IMR-90 (cell line): ENCODE measurements around the gene CCDC182. TPM values are rescaled to one million over a fixed set of nuclear protein-coding genes. Genes with fewer than 3 reads are reported as not detected.

Source experiments
- ATAC-seq: fragments of 200-7000 bp; cut with Tn5 transposase; 2 replicates; pipeline ENCODE4 v1.9.1; 2020; ENCODE audit warnings: low read depth, mild to moderate bottlenecking, moderate library complexity
- BruUV-seq: library from RNA; stranded (reverse); fragments of 400-500 nt; replicated peaks from 2 replicates; lab custom pipeline; 2021; lab: Mats Ljungman, UMichigan
- CTCF ChIA-PET: fragments of 300-600 bp; formaldehyde crosslinking; extraction: SDS; loops from one replicate; lab custom pipeline; 2021; ENCODE audit warnings: antibody characterized with exemption; lab: Yijun Ruan, JAX
- POLR2A ChIA-PET: fragments of 300-600 bp; sonication (Branson Sonifier 250); formaldehyde crosslinking; loops from one replicate; lab custom pipeline; 2022; ENCODE audit warnings: antibody characterized with exemption; ENCODE audit not compliant: unreplicated experiment; lab: Charles Lee
- DNase-seq: peaks from one replicate; pipeline ENCODE4 v3.0.0; 2013
- H2AFZ ChIP-seq: replicated peaks from 2 replicates; pipeline ENCODE3; 2013; ENCODE audit warnings: low read length, mild to moderate bottlenecking; ENCODE audit not compliant: poor library complexity
- H2AK5ac ChIP-seq: 2 replicates; pipeline ENCODE4 v1.6.1; 2013; ENCODE audit warnings: low read depth, low read length, inconsistent platforms
- H2AK9ac ChIP-seq: replicated peaks from 2 replicates; pipeline ENCODE3; 2013; ENCODE audit warnings: mild to moderate bottlenecking, low read depth, low read length, moderate library complexity; ENCODE audit not compliant: poor library complexity
- H2BK120ac ChIP-seq: 2 replicates; pipeline ENCODE4 v1.6.1; 2013; ENCODE audit warnings: low read depth, low read length, inconsistent platforms
- H2BK15ac ChIP-seq: 3 replicates; pipeline ENCODE4 v1.6.1; 2013; ENCODE audit warnings: low read depth, low read length, inconsistent platforms
- H2BK20ac ChIP-seq: 2 replicates; pipeline ENCODE4 v1.6.1; 2013; ENCODE audit warnings: low read depth, mild to moderate bottlenecking, inconsistent platforms, low read length, moderate library complexity
- H2BK5ac ChIP-seq: 2 replicates; pipeline ENCODE4 v1.6.1; 2013; ENCODE audit warnings: mild to moderate bottlenecking, low read depth, low read length, inconsistent platforms; ENCODE audit not compliant: poor library complexity, severe bottlenecking
- H3K14ac ChIP-seq: replicated peaks from 2 replicates; pipeline ENCODE4 v1.6.1; 2013; ENCODE audit warnings: low read depth, low read length, inconsistent platforms
- H3K18ac ChIP-seq: 2 replicates; pipeline ENCODE4 v1.6.1; 2013; ENCODE audit warnings: low read depth, low read length, control low read depth
- H3K23ac ChIP-seq: 2 replicates; pipeline ENCODE4 v1.6.1; 2013; ENCODE audit warnings: low read depth, low read length, inconsistent platforms
- H3K27ac ChIP-seq: 2 replicates; pipeline ENCODE4 v1.5.1; 2013; ENCODE audit warnings: mild to moderate bottlenecking, control low read depth, low read length; ENCODE audit not compliant: insufficient read depth
- H3K27me3 ChIP-seq: 2 replicates; pipeline ENCODE4 v1.6.1; 2013; ENCODE audit warnings: low read length; ENCODE audit not compliant: control insufficient read depth, insufficient read depth
- H3K36me3 ChIP-seq: 2 replicates; pipeline ENCODE4 v1.6.1; 2013; ENCODE audit warnings: low read length, mixed read lengths; ENCODE audit not compliant: control insufficient read depth, insufficient read depth
- H3K4ac ChIP-seq: 2 replicates; pipeline ENCODE4 v1.6.1; 2013; ENCODE audit warnings: low read depth, low read length, inconsistent platforms
- H3K4me1 ChIP-seq: 2 replicates; pipeline ENCODE4 v1.6.1; 2013; ENCODE audit warnings: low read length, mixed read lengths; ENCODE audit not compliant: control insufficient read depth, insufficient read depth
- H3K4me2 ChIP-seq: 2 replicates; pipeline ENCODE4 v1.6.1; 2013; ENCODE audit warnings: low read depth, mild to moderate bottlenecking, control low read depth, low read length, moderate library complexity
- H3K4me3 ChIP-seq: 2 replicates; pipeline ENCODE4 v1.5.1; 2013; ENCODE audit warnings: low read depth, mild to moderate bottlenecking, control low read depth, low read length, moderate library complexity; ENCODE audit not compliant: insufficient read depth
- H3K56ac ChIP-seq: 2 replicates; pipeline ENCODE4 v1.6.1; 2013; ENCODE audit warnings: low read length, inconsistent platforms; ENCODE audit not compliant: insufficient read depth; ENCODE audit errors: extremely low read depth
- H3K79me1 ChIP-seq, 2 experiments: 2 replicates each; pipeline ENCODE4 v1.6.1; 2013; ENCODE audit warnings: low read length in 2 of 2, inconsistent platforms in 1 of 2, low read depth in 1 of 2
- H3K9ac ChIP-seq: 2 replicates; pipeline ENCODE4 v1.6.1; 2013; ENCODE audit warnings: low read depth, low read length, control low read depth
- H3K9me1 ChIP-seq: 2 replicates; pipeline ENCODE4 v1.6.1; 2013; ENCODE audit warnings: low read length, inconsistent platforms; ENCODE audit not compliant: insufficient read depth
- H3K9me3 ChIP-seq: 2 replicates; pipeline ENCODE4 v1.6.1; 2013; ENCODE audit warnings: low read length; ENCODE audit not compliant: control insufficient read depth, insufficient read depth
- H4K20me1 ChIP-seq: 2 replicates; pipeline ENCODE4 v1.6.1; 2013; ENCODE audit warnings: low read length, inconsistent platforms; ENCODE audit not compliant: insufficient read depth
- H4K5ac ChIP-seq: 2 replicates; pipeline ENCODE4 v1.6.1; 2013; ENCODE audit warnings: mild to moderate bottlenecking, low read depth, low read length, control low read depth
- H4K8ac ChIP-seq, 2 experiments: 2 replicates each; pipeline ENCODE4 v1.6.1; 2013; ENCODE audit warnings: low read depth in 2 of 2, low read length in 2 of 2, control low read depth in 1 of 2, inconsistent platforms in 1 of 2
- H4K91ac ChIP-seq: 2 replicates; pipeline ENCODE4 v1.6.1; 2013; ENCODE audit warnings: low read depth, low read length, inconsistent platforms; ENCODE audit not compliant: insufficient read depth
- MAZ ChIP-seq: IDR thresholded peaks from 2 replicates; pipeline ENCODE4 v1.6.1; 2012; ENCODE audit warnings: low read depth, mild to moderate bottlenecking, low read length, improper control_type of control experiment, moderate library complexity, borderline replicate concordance
- RCOR1 ChIP-seq: IDR thresholded peaks from 2 replicates; pipeline ENCODE4 v1.6.1; 2012; ENCODE audit warnings: mild to moderate bottlenecking, low read length, improper control_type of control experiment; ENCODE audit not compliant: insufficient replicate concordance
- USF2 ChIP-seq: fragments of 150-350 bp; IDR thresholded peaks from 2 replicates; pipeline ENCODE4 v1.6.1; 2017; ENCODE audit warnings: mild to moderate bottlenecking, antibody characterized with exemption, low read length, low read depth
- WGBS, 2 experiments: methylation state at CpG; one replicate each; pipeline versions ENCODE4 v1.1.5 to v1.1.7; 2013; ENCODE audit warnings: missing lambda C conversion rate in 2 of 2; ENCODE audit not compliant: insufficient read length in 1 of 2; ENCODE audit errors: extremely low coverage in 2 of 2; 5-methylcytosine and 5-hydroxymethylcytosine counted together
- dilution Hi-C: fragments of 300-500 bp; cut with HindIII; formaldehyde crosslinking; loops from one replicate; pipeline ENCODE4 v1.14.3; 2018; ENCODE audit warnings: low sequenced_read_pairs; ENCODE audit not compliant: unreplicated experiment
- in situ Hi-C: fragments of 300-500 bp; cut with MboI; formaldehyde crosslinking; loops from 3 replicates; pipeline ENCODE4 v1.14.3; 2019; ENCODE audit warnings: low sequenced_read_pairs, inconsistent platforms, mixed read lengths
- intact Hi-C: fragments of 100-400 bp; cut with micrococcal nuclease; formaldehyde crosslinking; loops from 2 replicates; pipeline ENCODE4 v1.10.0; 2022
- polyA plus RNA-seq, 3 experiments: library from polyadenylated mRNA; depleted of rRNA; stranded (reverse); fragments of >200 nt; gene quantifications; 2 replicates each; pipeline ENCODE4 v1.2.3, GENCODE V29; 2012; ENCODE audit warnings: low replicate concordance in 1 of 3
- total RNA-seq: library from RNA; depleted of rRNA; stranded (reverse); fragments of >200 nt; gene quantifications from 2 replicates; pipeline ENCODE4 v1.2.3, GENCODE V29; 2012

Gene CCDC182
- total and polyA plus RNA-seq, 2 of the 4 experiments (the other 2 are of a cell fraction): not detected

- no peaks in the 10 kb centered on the region for H3K9me1 ChIP-seq
- H3K27ac ChIP-seq: no peak overlapping the region
- intact Hi-C loops: no loop called here
- H2AK5ac ChIP-seq: no peak overlapping the region
- no peak overlapping the region for H4K91ac ChIP-seq
- H3K14ac ChIP-seq: no peak overlapping the region
- H3K4ac ChIP-seq: no peak overlapping the region
- no peak overlapping the region for H2AK9ac ChIP-seq
- no peak overlapping the region for H3K18ac ChIP-seq
- no peak overlapping the region for H3K4me3 ChIP-seq
- H3K4me1 ChIP-seq: no peaks in the 10 kb centered on the region
- H3K23ac ChIP-seq: no peak overlapping the region
- no peak overlapping the region for H4K8ac ChIP-seq
- TF ChIP-seq USF2 (no peak), RCOR1 (no peak), MAZ (no peak)
- no peaks in the 10 kb centered on the region for H4K20me1 ChIP-seq
- no peak for ATAC-seq
- H3K4me2 ChIP-seq: no peak overlapping the region
- H2BK15ac ChIP-seq: no peak overlapping the region
- 67% methylated on average over 1 of the region's 5 CpGs; no CpG with 5 or more reads in 1 of the 2 experiments for WGBS, 2 experiments
- peaks cover 27% of the 10 kb centered on the region for H3K27me3 ChIP-seq
- CTCF ChIA-PET: interaction anchor here (0.6 kb wide), 1 partner anchor 51 kb away, joined by 4 read pairs; no protein-coding TSS in a partner anchor
- no peak overlapping the region for H4K5ac ChIP-seq
- H3K56ac ChIP-seq: no peak overlapping the region
- no peak overlapping the region for H2BK20ac ChIP-seq
- in situ Hi-C loops: no loop called here
- H2AFZ ChIP-seq: no peak overlapping the region
- POLR2A ChIA-PET: no interaction called here
- no peak overlapping the region for H2BK5ac ChIP-seq
- H3K79me1 ChIP-seq: no peaks in the 10 kb centered on the region
- no TSS peak for BruUV-seq
- dilution Hi-C loops: no loop called here
- no peaks in the 10 kb centered on the region for H3K9me3 ChIP-seq
- no peak for DNase-seq
- H3K9ac ChIP-seq: no peak overlapping the region
- H2BK120ac ChIP-seq: no peak overlapping the region
- H3K36me3 ChIP-seq: no peaks in the 10 kb centered on the region
Measured at GRCh38 chr17:57724729-57725125, 20.4 kb downstream of the CCDC182 start.
